SK-N-SH (cell line): ENCODE data around the gene TMEM167A. TPM values are rescaled to one million over a fixed set of nuclear protein-coding genes. Genes with fewer than 3 reads are reported as not detected.
A peak's percentile ranks its signal among the peaks of the same experiment; 100 is the strongest.

Source experiments
- CTCF ChIA-PET: fragments of 300-600, 350-600 bp; formaldehyde crosslinking; extraction: SDS; loops from one replicate; lab custom pipeline; 2021; lab: Yijun Ruan, JAX
- POLR2A ChIA-PET: fragments of 350-600 bp; sonication (Branson Sonifier 250); formaldehyde crosslinking; extraction: SDS; loops from one replicate; lab custom pipeline; 2020; ENCODE audit warnings: antibody characterized with exemption, inconsistent platforms; lab: Yijun Ruan, JAX
- DNase-seq: peaks from one replicate; pipeline ENCODE4 v3.0.0; 2012
- H2AFZ ChIP-seq: fragments of 200-600 bp; sonication (generic); 2 replicates; pipeline ENCODE4 v1.8.1; 2016; ENCODE audit warnings: antibody characterized with exemption, mild to moderate bottlenecking, low read depth
- H3F3A ChIP-seq: fragments of 200-600 bp; sonication (generic); replicated peaks from 2 replicates; pipeline ENCODE3; 2016; ENCODE audit warnings: antibody characterized with exemption, mild to moderate bottlenecking; ENCODE audit not compliant: insufficient read depth
- H3K27ac ChIP-seq, 2 experiments: fragments of 200-500 bp in 1 of 2; fragments of 200-600 bp in 1 of 2; sonication (Bioruptor generic) in 1 of 2; sonication (generic), shearing (Covaris generic) in 1 of 2; 2 replicates each; pipeline versions ENCODE4 v1.5.1 to v1.6.1; 2014 to 2016; ENCODE audit warnings: low read depth in 2 of 2, inconsistent platforms in 1 of 2, low read length in 1 of 2, mild to moderate bottlenecking in 1 of 2, mixed read lengths in 1 of 2
- H3K27me3 ChIP-seq: fragments of 200-600 bp; sonication (generic), shearing (Covaris generic); 2 replicates; pipeline ENCODE4 v1.6.1; 2016; ENCODE audit warnings: mixed run types; ENCODE audit not compliant: insufficient read depth
- H3K36me3 ChIP-seq, 2 experiments: fragments of 200-500 bp in 1 of 2; fragments of 200-600 bp in 1 of 2; sonication (Bioruptor generic) in 1 of 2; sonication (generic) in 1 of 2; replicated peaks in 1 of 2; 2 replicates each; pipeline versions ENCODE3 to v1.5.1; 2014 to 2016; ENCODE audit warnings: low read length in 1 of 2, mild to moderate bottlenecking in 1 of 2; ENCODE audit not compliant: insufficient read depth in 2 of 2, control insufficient read depth in 1 of 2
- H3K4me1 ChIP-seq, 2 experiments: fragments of 200-500 bp in 1 of 2; fragments of 200-600 bp in 1 of 2; sonication (Bioruptor generic) in 1 of 2; sonication (generic), shearing (Covaris generic) in 1 of 2; 2 replicates each; pipeline versions ENCODE4 v1.5.1 to v1.6.1; 2014 to 2016; ENCODE audit warnings: low read depth in 1 of 2, low read length in 1 of 2, mixed run types in 1 of 2; ENCODE audit not compliant: insufficient read depth in 2 of 2, control insufficient read depth in 1 of 2
- H3K4me2 ChIP-seq: fragments of 200-600 bp; sonication (generic), shearing (Covaris generic); 2 replicates; pipeline ENCODE4 v1.6.1; 2017; ENCODE audit warnings: mixed run types
- H3K4me3 ChIP-seq, 2 experiments: fragments of 200-500 bp in 1 of 2; fragments of 200-600 bp in 1 of 2; sonication (Bioruptor generic) in 1 of 2; sonication (generic), shearing (Covaris generic) in 1 of 2; 2 replicates each; pipeline versions ENCODE4 v1.5.1 to v1.8.1; 2014 to 2016; ENCODE audit warnings: low read depth in 2 of 2, inconsistent platforms in 1 of 2, low read length in 1 of 2, mild to moderate bottlenecking in 1 of 2, mixed read lengths in 1 of 2, moderate library complexity in 1 of 2
- H3K79me2 ChIP-seq: fragments of 200-600 bp; sonication (generic); 2 replicates; pipeline ENCODE4 v1.8.1; 2017; ENCODE audit warnings: mild to moderate bottlenecking; ENCODE audit not compliant: insufficient read depth
- H3K9ac ChIP-seq: fragments of 200-600 bp; sonication (generic); 2 replicates; pipeline ENCODE4 v1.6.1; 2017; ENCODE audit warnings: mixed run types
- H3K9me2 ChIP-seq: fragments of 200-600 bp; sonication (generic); 2 replicates; pipeline ENCODE4 v1.6.1; 2017; ENCODE audit warnings: mixed run types
- H3K9me3 ChIP-seq: fragments of 200-600 bp; sonication (generic); 2 replicates; pipeline ENCODE4 v1.6.1; 2017; ENCODE audit warnings: mixed run types, mild to moderate bottlenecking, moderate library complexity
- H4K20me1 ChIP-seq: fragments of 200-600 bp; sonication (generic); 2 replicates; pipeline ENCODE4 v1.6.1; 2017; ENCODE audit warnings: mild to moderate bottlenecking, mixed run types; ENCODE audit not compliant: insufficient read depth
- CHD2 ChIP-seq: fragments of 150-350 bp; IDR thresholded peaks from 2 replicates; pipeline ENCODE4 v1.6.1; 2018; ENCODE audit warnings: low read length; ENCODE audit not compliant: partially characterized antibody
- ELF1 ChIP-seq: IDR thresholded peaks from 2 replicates; pipeline ENCODE4 v1.4.0; 2012
- EZH2phosphoT487 ChIP-seq: fragments of 200-600 bp; sonication (generic); IDR thresholded peaks from 2 replicates; pipeline ENCODE4 v1.6.1; 2017; ENCODE audit warnings: low read depth, mixed run types, mild to moderate bottlenecking, antibody characterized with exemption, moderate library complexity, borderline replicate concordance
- GABPA ChIP-seq: IDR thresholded peaks from 2 replicates; pipeline ENCODE4 v1.4.0; 2012; ENCODE audit warnings: low read depth, mild to moderate bottlenecking
- IRF3 ChIP-seq: fragments of 150-350 bp; IDR thresholded peaks from 2 replicates; pipeline ENCODE4 v1.6.1; 2016; ENCODE audit warnings: mild to moderate bottlenecking, low read depth, low read length
- JUND ChIP-seq: IDR thresholded peaks from 2 replicates; pipeline ENCODE4 v1.4.0; 2012
- MXI1 ChIP-seq: IDR thresholded peaks from 2 replicates; pipeline ENCODE4 v1.6.1; 2012; ENCODE audit warnings: mild to moderate bottlenecking, low read depth, low read length, improper control_type of control experiment
- PBX3 ChIP-seq: IDR thresholded peaks from 2 replicates; pipeline ENCODE4; 2012
- POLR2AphosphoS5 ChIP-seq: IDR thresholded peaks from 2 replicates; pipeline ENCODE4 v1.6.1; 2012; ENCODE audit warnings: low read depth, low read length
- RAD21 ChIP-seq: IDR thresholded peaks from 2 replicates; pipeline ENCODE4 v1.6.1; 2012; ENCODE audit warnings: mild to moderate bottlenecking, low read length
- REST ChIP-seq: IDR thresholded peaks from 2 replicates; pipeline ENCODE4 v1.6.1; 2012; ENCODE audit warnings: mild to moderate bottlenecking, low read depth, low read length, moderate library complexity
- RFX5 ChIP-seq: IDR thresholded peaks from 2 replicates; pipeline ENCODE4 v1.6.1; 2012; ENCODE audit warnings: mild to moderate bottlenecking, improper control_type of control experiment, low read length
- SMC3 ChIP-seq: IDR thresholded peaks from 2 replicates; pipeline ENCODE4 v1.6.1; 2012; ENCODE audit warnings: low read depth, low read length, improper control_type of control experiment
- TAF1 ChIP-seq: IDR thresholded peaks from 2 replicates; pipeline ENCODE4 v1.6.1; 2012; ENCODE audit warnings: low read depth, mild to moderate bottlenecking, low read length, moderate library complexity, borderline replicate concordance
- USF1 ChIP-seq: IDR thresholded peaks from 2 replicates; pipeline ENCODE4 v1.4.0; 2012; ENCODE audit warnings: low read depth, borderline replicate concordance
- YY1 ChIP-seq: IDR thresholded peaks from 2 replicates; pipeline ENCODE4 v1.4.0; 2012; ENCODE audit warnings: low read depth, mild to moderate bottlenecking
- WGBS: methylation state at CpG from one replicate; pipeline ENCODE4 v1.1.6; 2017; ENCODE audit warnings: low lambda C conversion rate; 5-methylcytosine and 5-hydroxymethylcytosine counted together
- polyA plus RNA-seq, 3 experiments: library from polyadenylated mRNA; depleted of rRNA; stranded (reverse); fragments of >200 nt; gene quantifications; 2 replicates each; pipeline ENCODE4 v1.2.3, GENCODE V29; 2012
- TF ChIP-seq, protein P1 (sequence below): IDR thresholded peaks from 2 replicates; pipeline ENCODE4 v1.4.0; 2012; ENCODE audit warnings: low read depth

Gene TMEM167A, protein sequence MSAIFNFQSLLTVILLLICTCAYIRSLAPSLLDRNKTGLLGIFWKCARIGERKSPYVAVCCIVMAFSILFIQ
- polyA plus RNA-seq (2012; rRNA removed): 23.7 and 38.2 TPM in 2 replicates
- 48.6 and 78.5 TPM in 2 replicates for polyA plus RNA-seq (2012; cell fraction: cytosol; rRNA removed)
- polyA plus RNA-seq (2012; cell fraction: nucleus; rRNA removed): 8.2 and 22.3 TPM in 2 replicates

DNA sequence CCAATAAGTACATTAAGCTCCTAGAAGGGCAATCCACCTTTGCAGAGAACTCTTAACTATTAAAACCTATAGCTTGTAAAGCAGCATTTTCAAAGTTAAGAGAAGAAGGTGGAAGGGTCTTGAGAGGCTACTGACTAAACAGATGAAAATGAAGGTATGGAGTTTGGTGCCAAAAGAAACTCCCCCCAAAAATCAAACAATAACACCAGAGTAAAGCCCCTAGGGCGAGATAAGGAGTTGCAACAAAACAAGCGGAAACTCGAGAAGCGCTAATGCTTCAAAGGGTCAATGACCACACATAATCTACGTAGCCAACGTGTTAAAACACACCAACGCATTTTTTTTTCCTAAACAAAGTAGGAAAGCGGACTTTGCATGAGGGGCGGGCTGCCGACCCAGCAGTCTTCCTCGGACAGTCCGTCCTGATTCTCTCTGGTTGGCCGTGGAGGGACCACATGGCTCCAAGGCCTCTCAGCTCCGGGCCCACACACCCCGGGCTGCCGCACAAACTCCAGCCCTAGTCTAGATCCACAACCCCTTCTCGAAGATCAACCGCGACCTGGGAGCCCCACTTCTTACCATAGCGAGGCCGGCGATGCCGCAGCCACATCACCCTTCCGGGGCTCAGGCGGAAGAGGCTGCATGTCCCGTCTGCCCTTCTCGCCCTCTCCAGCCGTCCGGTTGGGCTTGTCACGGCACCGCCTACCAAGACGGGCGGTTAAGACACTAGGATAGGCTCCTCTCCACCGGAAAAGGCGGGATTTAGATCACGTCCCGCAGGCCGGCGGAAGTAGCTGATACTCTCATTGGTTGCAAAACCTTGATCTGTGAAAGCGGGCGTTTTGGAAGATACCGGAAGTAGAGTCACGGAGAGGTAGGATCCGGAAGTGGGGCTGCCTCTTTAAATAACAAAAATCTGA is at the start of gene TMEM167A, which contains the start of gene XRCC4:
Gene TMEM167A, minus strand, starts transcription at position 653 of the 920 bp plus-strand sequence. Its CDS starts 71 bp downstream, at position 582.
Gene XRCC4, plus strand, starts transcription at position 806 of the 920 bp plus-strand sequence. CDS start 27,373 bp downstream, outside the sequence.
- Histone ChIP-seq H3K4me1 (peaks cover 9 to 12% of the 10 kb centered on the region in 2 experiments; a peak in 3 of 4 replicates), H3K79me2 (peaks cover 80% of the 10 kb centered on the region), H3K27me3 (no peaks in the 10 kb centered on the region), H4K20me1 (peaks cover 17% of the 10 kb centered on the region), H2AFZ (peak within 1 kb of the TSS; percentile 96), H3K4me3 (peak within 1 kb of the TSS; percentile 84 to 97), H3K9me3 (no peaks in the 10 kb centered on the region), H3K9me2 (no peaks in the 10 kb centered on the region), H3K36me3 (peaks cover 8 to 17% of the 10 kb centered on the region in 2 experiments), H3K4me2 (peak within 1 kb of the TSS; percentile 88)
- ChIA-PET CTCF (interaction anchor here (0.6 kb wide), 1 partner anchor 11 kb away, joined by 3 read pairs; no protein-coding TSS in a partner anchor), POLR2A (interaction anchor here (0.7 to 1.7 kb wide), 2 partner anchors 41 to 218 kb away, joined by 4 to 11 read pairs; no protein-coding TSS in a partner anchor)
- DNase-seq: peak; percentile 85
- TF ChIP-seq IRF3: peak; percentile 52
- TF ChIP-seq MXI1: peak; percentile 80
- TF ChIP-seq JUND: no peak
- TF ChIP-seq GABPA: peak; percentile 95
- no peak for TF ChIP-seq EZH2phosphoT487
- TF ChIP-seq POLR2AphosphoS5: peak; percentile 96
- no peak for TF ChIP-seq USF1
- no peak for TF ChIP-seq SMC3
- 0 out of 2 replicates have a peak, but pooled peaks have one; percentile 12 for TF ChIP-seq REST
- peak; percentile 71; the same call in 1 of the 2 replicates for TF ChIP-seq TAF1
- TF ChIP-seq RFX5: 0 out of 2 replicates have a peak, but pooled peaks have one; percentile 4
- TF ChIP-seq CHD2: peak; percentile 89
- TF ChIP-seq, protein P1, sequence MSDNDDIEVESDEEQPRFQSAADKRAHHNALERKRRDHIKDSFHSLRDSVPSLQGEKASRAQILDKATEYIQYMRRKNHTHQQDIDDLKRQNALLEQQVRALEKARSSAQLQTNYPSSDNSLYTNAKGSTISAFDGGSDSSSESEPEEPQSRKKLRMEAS: peak; percentile 77
- TF ChIP-seq ELF1: peak; percentile 96
- 0 out of 2 replicates have a peak, but pooled peaks have one; percentile 31 for TF ChIP-seq YY1
- TF ChIP-seq RAD21: peak; percentile 2; the same call in 1 of the 2 replicates
- peak; percentile 87 for TF ChIP-seq PBX3
- TF ChIP-seq, all 33 proteins: peak for 13
- 1% methylated on average over 31 of the region's 44 CpGs for WGBS
- Histone ChIP-seq H3K9ac (peak within 1 kb of the TSS; percentile 93), H3F3A (peaks cover 4% of the 10 kb centered on the region), H3K27ac (peak within 1 kb of the TSS; percentile 87 to 92)
